Stimulated activated CD8-positive, alpha-beta memory T cell treated with anti-CD3 and anti-CD28 coated beads, Interleukin-7, amount 100 ng/mL, for 48 hours (primary cell): ENCODE measurements around the gene ATP8A2.
A peak's percentile ranks its signal among the peaks of the same experiment; 100 is the strongest.

Experiments
- DNase-seq, 2 donors: peaks; one replicate each; pipeline ENCODE4 v3.0.0-alpha.2; 2020; ENCODE audit warnings: low read depth in 1 of 2; ENCODE audit errors: extremely low read depth in 1 of 2

Gene ATP8A2

GRCh38 chr13:25873242-25873612, 501.5 kb downstream of the ATP8A2 start:
- no peak for DNase-seq

- DNase-seq: no peak
Observed at GRCh38 chr13:25874064-25874737, 502.4 kb downstream of the ATP8A2 start.

GRCh38 chr13:25874907-25875306, 503.1 kb downstream of the ATP8A2 start:
- DNase-seq: peak in 1 of 2 donors; percentile 15

- DNase-seq: no peak
Observed at GRCh38 chr13:25876247-25876646, 504.5 kb downstream of the ATP8A2 start.

- DNase-seq: no peak
Observed at GRCh38 chr13:25879466-25879865, 507.7 kb downstream of the ATP8A2 start.

- no peak for DNase-seq
Observed at GRCh38 chr13:25881136-25881926, 509.6 kb downstream of the ATP8A2 start.

- no peak for DNase-seq
Observed at GRCh38 chr13:25881971-25882451, 510.2 kb downstream of the ATP8A2 start.

GRCh38 chr13:25882466-25883357, 510.9 kb downstream of the ATP8A2 start:
- no peak for DNase-seq

- no peak for DNase-seq
Observed at GRCh38 chr13:25885418-25885817, 513.6 kb downstream of the ATP8A2 start.

- DNase-seq: no peak
Observed at GRCh38 chr13:25886438-25887214, 514.9 kb downstream of the ATP8A2 start.

GRCh38 chr13:25887962-25888655, 516.3 kb downstream of the ATP8A2 start:
- DNase-seq: no peak

- DNase-seq: no peak
Observed at GRCh38 chr13:25890671-25891212, 519.0 kb downstream of the ATP8A2 start.

GRCh38 chr13:25898991-25899390, 527.2 kb downstream of the ATP8A2 start:
- DNase-seq: no peak

GRCh38 chr13:25899464-25899863, 527.7 kb downstream of the ATP8A2 start:
- DNase-seq: no peak

- no peak for DNase-seq
Observed at GRCh38 chr13:25899952-25900351, 528.2 kb downstream of the ATP8A2 start.

GRCh38 chr13:25901460-25902376, 529.9 kb downstream of the ATP8A2 start:
- no peak for DNase-seq

- DNase-seq: no peak
Observed at GRCh38 chr13:25902455-25902854, 530.7 kb downstream of the ATP8A2 start.

- DNase-seq: no peak
Observed at GRCh38 chr13:25902891-25903341, 531.1 kb downstream of the ATP8A2 start.
